Testis (tissue), 3 donors: ENCODE data around the gene AHCYL2. TPM values are rescaled to one million over a fixed set of nuclear protein-coding genes. Genes with fewer than 3 reads are reported as not detected.
A peak's percentile ranks its signal among the peaks of the same experiment; 100 is the strongest.

ENCODE experiments used
- DNase-seq: peaks from one replicate; pipeline ENCODE4 v3.0.0-alpha.2; 2019
- H3K27ac ChIP-seq, 2 donors: fragments of 200-600 bp; sonication (generic); one replicate each; pipeline ENCODE4 v1.5.1; 2019
- H3K27me3 ChIP-seq: fragments of 200-600 bp; sonication (generic); one replicate; pipeline ENCODE4 v1.5.1; 2019
- H3K36me3 ChIP-seq: fragments of 200-600 bp; sonication (generic); one replicate; pipeline ENCODE4 v1.5.1; 2017; ENCODE audit warnings: low read depth; ENCODE audit errors: missing control alignments
- H3K4me1 ChIP-seq: fragments of 200-600 bp; sonication (generic); one replicate; pipeline ENCODE4 v1.5.1; 2019
- H3K4me3 ChIP-seq, 2 donors: fragments of 200-600 bp; sonication (generic); one replicate each; pipeline ENCODE4 v1.5.1; 2017 to 2019
- H3K9me3 ChIP-seq: fragments of 200-600 bp; sonication (generic); one replicate; pipeline ENCODE4 v1.5.1; 2017
- CTCF ChIP-seq, 3 experiments: fragments of 450-650 bp in 2 of 3; fragments of 200-600 bp in 1 of 3; sonication (generic) in 1 of 3; IDR thresholded peaks; one replicate each; pipeline ENCODE4 v1.5.1; 2016 to 2019; ENCODE audit warnings: antibody characterized with exemption in 3 of 3, mild to moderate bottlenecking in 2 of 3, moderate library complexity in 1 of 3
- POLR2A ChIP-seq: fragments of 450-650 bp; IDR thresholded peaks from one replicate; pipeline ENCODE4 v1.6.1; 2017; ENCODE audit warnings: antibody characterized with exemption, mild to moderate bottlenecking, moderate library complexity
- WGBS, 2 donors: methylation state at CpG; one replicate each; pipeline ENCODE4 v1.1.5; 2018; 5-methylcytosine and 5-hydroxymethylcytosine counted together
- intact Hi-C: fragments of 100-400 bp; cut with DNase I; formaldehyde crosslinking; loops from one replicate; pipeline ENCODE4 v1.15.1; 2023; ENCODE audit warnings: low total_unique reads
- polyA plus RNA-seq: library from polyadenylated mRNA; stranded (reverse); fragments of 350-450 nt; fragmentation: Illumina TruSeq; extraction: RNeasy Lipid Tissue Mini Kit (QIAGEN cat#74804); gene quantifications from one replicate; pipeline ENCODE4 v1.2.3, GENCODE V29; 2014; ENCODE audit warnings: low read depth, low replicate concordance; ENCODE audit not compliant: insufficient read depth
- total RNA-seq, 2 donors: library from RNA; depleted of rRNA; stranded (reverse); fragments of >200 nt; gene quantifications; one replicate each; pipeline ENCODE4 v1.2.3, GENCODE V29; 2016

The AHCYL2 gene
- total and polyA plus RNA-seq, 3 donors from 2014 or later = 26.4 to 61.3 (median 46.1) TPM

- H3K9me3 ChIP-seq = no peaks in the 10 kb centered on the region
- WGBS, 2 donors = 69 to 79% methylated on average over 4 of the region's 4 CpGs
- no peaks in the 10 kb centered on the region for H3K36me3 ChIP-seq
- intact Hi-C loops = no loop called here
- H3K27me3 ChIP-seq = no peaks in the 10 kb centered on the region
- TF ChIP-seq CTCF (IDR thresholded peaks at IDR 0.05) (no peak), POLR2A (no peak)
- no peak overlapping the region for H3K27ac ChIP-seq
- DNase-seq = no peak
- H3K4me1 ChIP-seq = no peaks in the 10 kb centered on the region
- H3K4me3 ChIP-seq = no peak overlapping the region
Observed at GRCh38 chr7:129264534-129264933, 39.7 kb downstream of the AHCYL2 start.

DNA sequence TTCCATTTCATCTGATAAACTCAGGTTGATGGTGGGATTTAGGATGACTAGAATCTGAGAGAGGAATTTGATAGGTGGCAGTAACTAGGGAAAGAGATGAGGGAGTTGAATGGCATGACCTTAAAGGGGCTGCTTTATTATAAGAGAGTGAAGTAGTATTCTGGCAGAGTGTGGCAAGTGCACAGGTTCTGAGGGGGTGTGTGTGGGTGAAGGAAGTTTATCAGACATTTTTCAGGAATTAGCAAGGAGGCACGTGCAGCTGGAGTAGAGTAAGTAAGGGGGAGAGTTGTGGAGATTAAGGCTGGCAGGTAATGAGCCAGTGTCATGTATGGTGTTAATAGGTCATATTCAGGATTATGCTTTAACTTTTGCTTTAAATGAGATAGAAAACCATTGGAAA, 40.5 kb downstream of the AHCYL2 start:
- H3K27me3 ChIP-seq = no peaks in the 10 kb centered on the region
- intact Hi-C loops = no loop called here
- TF ChIP-seq POLR2A (no peak), CTCF (IDR thresholded peaks at IDR 0.05) (no peak)
- no peaks in the 10 kb centered on the region for H3K4me1 ChIP-seq
- no peak overlapping the region for H3K27ac ChIP-seq
- no peaks in the 10 kb centered on the region for H3K9me3 ChIP-seq
- H3K36me3 ChIP-seq = no peaks in the 10 kb centered on the region
- DNase-seq = no peak
- WGBS, 2 donors = 66 to 71% methylated on average over 1 of the region's 1 CpG
- no peak overlapping the region for H3K4me3 ChIP-seq

DNA sequence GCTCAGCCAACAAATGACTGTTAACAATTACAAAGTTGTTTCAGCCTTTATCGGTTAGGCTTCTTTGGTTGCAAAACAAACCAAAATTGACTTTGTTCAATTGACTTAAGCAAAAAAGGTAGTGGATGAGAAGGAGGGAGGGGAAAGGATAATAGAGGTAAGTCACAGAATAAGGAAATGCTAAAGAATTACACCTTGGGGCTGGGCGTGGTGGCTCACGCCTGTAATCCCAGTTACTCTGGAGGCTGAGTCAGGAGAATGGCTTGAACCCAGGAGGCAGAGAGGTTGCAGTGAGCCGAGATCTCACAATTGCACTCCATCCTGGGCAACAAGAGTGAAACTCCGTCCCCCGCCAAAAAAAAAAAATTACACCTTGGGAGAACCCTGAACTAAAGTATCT, 41.4 kb downstream of the AHCYL2 start:
- intact Hi-C loops = no loop called here
- no peak for DNase-seq
- Histone ChIP-seq H3K4me3 (no peak overlapping the region), H3K4me1 (no peaks in the 10 kb centered on the region), H3K27ac (no peak overlapping the region), H3K27me3 (no peaks in the 10 kb centered on the region), H3K36me3 (no peaks in the 10 kb centered on the region), H3K9me3 (no peaks in the 10 kb centered on the region)
- whole genome bisulfite sequencing, 2 donors = 88 to 97% methylated on average over 6 of the region's 6 CpGs
- no peak for TF ChIP-seq CTCF (IDR thresholded peaks at IDR 0.05)
- no peak for TF ChIP-seq POLR2A

GRCh38 chr7:129270077-129270476, 45.2 kb downstream of the AHCYL2 start:
- no peak for DNase-seq
- TF ChIP-seq POLR2A = no peak
- Histone ChIP-seq H3K9me3 (no peaks in the 10 kb centered on the region), H3K36me3 (no peaks in the 10 kb centered on the region), H3K4me1 (peaks cover 4% of the 10 kb centered on the region), H3K27ac (no peak overlapping the region), H3K4me3 (no peak overlapping the region), H3K27me3 (no peaks in the 10 kb centered on the region)
- intact Hi-C loops = no loop called here
- WGBS, 2 donors = 88 to 91% methylated on average over 3 of the region's 3 CpGs

DNA sequence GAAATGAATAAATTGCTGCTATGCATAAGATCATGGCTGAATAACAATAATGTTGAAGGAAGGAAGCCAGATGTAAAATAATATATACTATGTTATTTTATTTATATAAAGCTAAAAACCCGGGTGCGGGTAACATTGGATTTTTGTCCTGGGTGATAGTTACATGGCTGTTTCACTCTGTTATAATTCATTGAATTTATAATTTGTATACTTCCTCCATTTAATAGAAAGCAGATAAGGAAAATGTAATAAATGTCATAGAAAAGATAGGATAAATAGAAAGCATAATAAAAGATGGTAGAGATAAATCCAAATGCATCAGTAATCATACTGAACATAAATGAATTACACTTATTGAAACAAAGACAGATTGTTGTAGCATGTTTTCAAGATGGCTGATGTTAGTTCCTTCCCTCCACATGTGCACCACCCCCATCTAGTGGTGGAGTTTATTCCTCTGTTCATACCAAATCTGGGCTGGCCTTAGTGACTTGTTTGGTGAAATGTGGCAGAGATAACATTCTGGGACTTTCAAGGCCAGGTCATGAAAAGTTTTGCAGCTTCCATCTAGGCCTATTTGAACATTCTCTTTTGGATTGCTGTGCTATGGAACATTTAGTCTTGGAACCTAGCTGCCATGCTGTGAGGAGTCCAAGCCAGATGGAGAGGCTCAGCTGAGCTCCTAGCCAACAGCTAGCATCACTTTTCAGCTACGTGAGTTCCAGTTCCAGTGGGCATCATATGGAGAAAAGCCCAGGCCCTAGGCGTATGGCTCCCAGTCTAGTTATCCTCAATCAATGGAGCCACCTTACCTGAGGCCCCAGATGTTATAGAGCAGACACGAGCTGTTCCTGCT, 46.9 kb downstream of the AHCYL2 start:
- peaks cover 4% of the 10 kb centered on the region for H3K4me1 ChIP-seq
- 57 to 61% methylated on average over 5 of the region's 5 CpGs for WGBS, 2 donors
- H3K27ac ChIP-seq = peak overlapping the region in 1 of 2 donors; percentile 39
- peak; percentile 54 for DNase-seq
- H3K9me3 ChIP-seq = no peaks in the 10 kb centered on the region
- no peak overlapping the region for H3K4me3 ChIP-seq
- intact Hi-C loops = no loop called here
- H3K36me3 ChIP-seq = no peaks in the 10 kb centered on the region
- no peaks in the 10 kb centered on the region for H3K27me3 ChIP-seq
- TF ChIP-seq CTCF (IDR thresholded peaks at IDR 0.05) (peak; percentile 43 to 56 (median 56)), POLR2A (no peak)
